Activated CD8-positive, alpha-beta memory T cell treated with anti-CD3 and anti-CD28 coated beads for 36 hours (primary cell): ENCODE results near the gene PPARA. TPM values are rescaled to one million over a fixed set of nuclear protein-coding genes. Genes with fewer than 3 reads are reported as not detected.

Source experiments
- CTCF ChIA-PET: fragments of 350-600 bp; sonication (Branson Sonifier 250); formaldehyde crosslinking; loops from one replicate; lab custom pipeline; 2021; ENCODE audit warnings: antibody characterized with exemption; lab: Charles Lee
- POLR2A ChIA-PET: fragments of 350-600 bp; sonication (Branson Sonifier 250); formaldehyde crosslinking; loops from one replicate; lab custom pipeline; 2021; ENCODE audit warnings: antibody characterized with exemption; lab: Charles Lee
- total RNA-seq, 2 experiments: library from RNA; stranded (reverse); gene quantifications; one replicate each; pipeline ENCODE4 v1.2.3, GENCODE V29; 2021

The PPARA gene
- total RNA-seq, 2 experiments from 2014 or later, result 12.1 to 12.3 TPM

DNA sequence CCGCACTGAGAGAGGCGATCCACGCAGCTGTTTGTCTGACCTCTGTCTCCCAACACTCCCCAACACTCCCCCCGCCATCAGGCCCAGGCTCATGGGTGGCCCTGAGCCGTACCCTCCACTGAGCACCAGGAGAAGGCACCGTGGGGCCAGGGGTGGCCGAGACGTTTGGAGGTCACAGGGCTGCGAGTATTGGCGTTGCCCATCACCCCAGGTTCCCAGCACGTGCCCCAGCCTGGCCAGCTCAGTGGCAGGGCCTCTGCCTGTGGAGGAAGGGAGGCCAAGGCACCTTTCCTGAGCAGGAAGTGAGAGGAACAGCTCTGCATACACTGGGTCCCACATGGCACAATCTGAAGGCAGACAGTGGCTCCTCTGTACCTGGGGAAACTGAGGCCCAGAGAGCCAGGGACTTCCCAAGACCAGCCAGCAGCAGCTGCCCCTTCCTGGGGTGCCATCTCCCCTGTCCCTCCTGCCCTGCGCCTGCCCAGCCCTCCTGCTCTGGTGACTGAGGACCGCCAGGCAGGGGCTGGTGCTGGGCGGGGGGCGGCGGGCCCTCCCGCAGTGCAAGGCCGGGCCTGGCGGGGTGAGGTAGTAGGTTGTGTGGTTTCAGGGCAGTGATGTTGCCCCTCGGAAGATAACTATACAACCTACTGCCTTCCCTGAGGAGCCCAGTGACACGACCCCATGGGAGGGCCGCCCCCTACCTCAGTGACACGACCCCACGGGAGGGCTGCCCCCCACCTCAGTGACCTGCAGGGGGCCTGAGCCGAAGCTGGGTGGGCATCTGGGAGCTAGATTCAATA lies 37.0 kb upstream of the PPARA start:
- CTCF ChIA-PET, result interaction anchor here (1.2 to 5.6 kb wide), 6 partner anchors 11 to 202 kb away, joined by 3 to 73 read pairs (median 5); no protein-coding TSS in a partner anchor
- POLR2A ChIA-PET, result interaction anchor here (0.6 kb wide), 1 partner anchor 105 kb away, joined by 3 read pairs; no protein-coding TSS in a partner anchor

DNA sequence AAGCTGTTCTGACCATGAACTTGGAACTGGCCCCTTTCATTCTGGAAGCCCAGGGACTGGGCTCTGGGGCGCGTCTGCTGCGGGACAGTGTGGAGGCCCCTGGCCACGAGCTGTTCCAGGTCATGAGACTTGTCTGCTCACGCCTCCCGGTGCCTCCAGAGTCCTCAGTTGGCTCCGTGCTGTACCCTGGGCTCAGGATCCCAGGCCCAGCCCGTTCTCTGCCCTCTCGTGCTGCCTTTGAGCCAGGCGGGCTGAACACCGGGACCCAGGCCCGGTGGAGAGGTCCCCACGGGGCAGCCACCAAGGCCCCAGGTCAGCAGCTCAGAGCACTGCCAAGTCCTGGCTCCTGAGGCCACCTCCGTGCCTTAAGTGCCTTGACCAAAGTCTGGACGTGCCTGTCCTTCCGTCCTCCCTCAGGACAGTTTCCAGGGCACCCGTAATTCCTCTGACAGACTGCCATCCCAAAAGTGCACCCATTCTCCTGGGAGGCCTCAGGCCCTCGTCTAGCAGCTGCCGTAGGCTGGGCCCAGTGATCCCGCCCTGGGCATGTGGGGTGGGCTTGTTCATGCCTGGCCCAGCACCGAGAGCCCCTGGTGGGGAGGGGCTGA lies 36.3 kb upstream of the PPARA start:
- ChIA-PET POLR2A (no interaction called here), CTCF (interaction anchor here (0.8 to 5.6 kb wide), 7 partner anchors 9 to 201 kb away, joined by 3 to 73 read pairs (median 4); no protein-coding TSS in a partner anchor)

DNA sequence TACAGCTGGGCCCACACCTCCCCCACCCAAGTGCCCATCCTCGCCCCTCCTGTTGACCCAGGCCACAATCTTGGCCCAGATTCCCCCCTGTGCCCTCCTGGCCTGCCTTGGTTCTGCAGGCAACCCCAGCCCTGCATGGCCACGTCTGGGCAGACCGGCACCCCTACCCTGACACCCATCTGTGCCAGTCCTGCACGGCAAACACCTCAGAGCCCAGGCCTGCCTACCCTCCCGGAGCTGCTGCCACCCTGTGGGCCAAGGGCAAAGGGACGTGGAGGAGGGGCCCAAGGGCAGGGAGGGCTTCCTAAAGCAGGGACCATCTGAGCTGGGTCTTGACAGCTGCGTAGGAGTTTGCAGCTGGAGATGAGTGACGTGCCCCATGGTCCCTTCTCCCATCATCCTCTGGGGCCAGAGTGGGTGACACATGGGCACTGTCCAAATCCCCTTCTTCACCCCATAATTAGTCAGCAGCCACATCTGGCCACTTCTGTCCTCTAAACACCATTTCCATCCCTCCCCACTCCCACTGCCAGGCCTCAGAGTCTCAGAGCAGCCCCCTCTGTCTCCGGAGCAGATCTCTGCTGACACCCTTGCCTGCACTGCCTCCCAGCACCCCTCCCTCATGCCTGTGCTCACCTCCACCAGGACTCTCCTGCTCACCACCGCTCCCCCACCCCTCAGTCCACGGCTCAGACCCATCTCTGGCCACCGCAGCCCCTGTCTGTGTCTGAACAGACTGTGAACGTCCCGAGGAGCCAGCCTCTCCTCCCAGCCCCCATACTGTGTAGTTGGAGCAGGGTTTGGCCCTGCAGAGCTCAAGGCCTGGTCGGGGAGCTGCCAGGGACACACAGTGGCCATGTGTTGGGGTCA lies 35.6 kb upstream of the PPARA start:
- ChIA-PET CTCF (interaction anchor here (0.8 to 5.6 kb wide), 7 partner anchors 8 to 200 kb away, joined by 3 to 73 read pairs (median 6); no protein-coding TSS in a partner anchor), POLR2A (interaction anchor here (1.0 kb wide), 1 partner anchor 109 kb away, joined by 4 read pairs; no protein-coding TSS in a partner anchor)

DNA sequence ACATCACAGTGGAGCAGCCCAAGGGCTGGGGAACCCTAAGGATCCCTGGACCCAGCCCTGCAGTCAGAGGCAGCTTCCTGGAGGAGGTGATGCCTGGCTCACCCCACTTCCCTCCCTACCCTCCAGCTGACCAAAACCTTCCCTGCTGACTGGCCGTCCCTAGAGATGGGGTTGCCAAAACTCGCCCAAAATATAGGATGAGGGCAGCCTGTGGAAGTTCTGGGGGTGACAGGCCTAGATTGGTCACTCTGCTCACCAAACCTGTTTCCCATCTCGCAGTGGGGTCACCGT lies 35.0 kb upstream of the PPARA start:
- POLR2A ChIA-PET, result interaction anchor here (1.0 kb wide), 1 partner anchor 110 kb away, joined by 4 read pairs; no protein-coding TSS in a partner anchor
- CTCF ChIA-PET, result interaction anchor here (2.1 to 5.6 kb wide), 4 partner anchors 102 to 121 kb away, joined by 4 to 73 read pairs (median 25); no protein-coding TSS in a partner anchor

DNA sequence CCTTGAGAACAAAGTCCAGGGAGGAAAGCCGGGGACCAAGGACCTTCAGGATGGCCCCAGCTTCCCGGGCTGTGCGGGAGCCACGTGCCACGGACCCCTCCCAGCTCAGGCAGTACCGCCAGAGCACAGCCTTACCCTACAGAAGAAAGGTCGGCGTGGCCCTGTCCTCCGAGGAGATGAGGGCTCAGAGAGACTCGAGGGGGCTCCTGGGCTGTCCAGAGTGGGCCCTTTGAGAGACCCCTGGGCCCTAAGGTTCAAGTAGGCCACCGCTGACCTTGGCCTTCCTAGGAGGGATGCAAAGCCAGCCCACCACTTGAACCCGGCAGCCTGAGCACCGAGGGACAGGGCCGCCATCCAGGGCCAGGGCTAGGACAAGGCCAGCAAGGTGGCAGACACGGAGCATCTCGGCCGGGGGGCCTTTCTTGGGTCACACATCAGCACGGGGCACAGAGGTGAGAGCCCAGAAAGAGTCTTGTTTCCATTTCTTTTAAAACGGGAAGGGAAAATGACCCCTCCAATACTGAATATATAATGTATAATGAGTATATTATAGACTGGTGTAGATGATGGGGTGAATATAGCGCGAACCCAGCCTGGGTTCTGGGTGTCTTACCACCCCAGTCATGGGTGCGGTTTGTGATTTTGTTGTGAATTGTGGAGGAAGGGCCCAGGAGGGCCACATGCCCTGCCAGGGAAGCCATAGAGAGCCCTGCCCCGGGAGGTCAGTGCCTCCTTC lies 34.4 kb upstream of the PPARA start:
- ChIA-PET CTCF (interaction anchor here (0.7 to 5.6 kb wide), 17 partner anchors 8 to 253 kb away, joined by 3 to 73 read pairs (median 4); no protein-coding TSS in a partner anchor), POLR2A (interaction anchor here (1.0 kb wide), 1 partner anchor 110 kb away, joined by 4 read pairs; no protein-coding TSS in a partner anchor)

DNA sequence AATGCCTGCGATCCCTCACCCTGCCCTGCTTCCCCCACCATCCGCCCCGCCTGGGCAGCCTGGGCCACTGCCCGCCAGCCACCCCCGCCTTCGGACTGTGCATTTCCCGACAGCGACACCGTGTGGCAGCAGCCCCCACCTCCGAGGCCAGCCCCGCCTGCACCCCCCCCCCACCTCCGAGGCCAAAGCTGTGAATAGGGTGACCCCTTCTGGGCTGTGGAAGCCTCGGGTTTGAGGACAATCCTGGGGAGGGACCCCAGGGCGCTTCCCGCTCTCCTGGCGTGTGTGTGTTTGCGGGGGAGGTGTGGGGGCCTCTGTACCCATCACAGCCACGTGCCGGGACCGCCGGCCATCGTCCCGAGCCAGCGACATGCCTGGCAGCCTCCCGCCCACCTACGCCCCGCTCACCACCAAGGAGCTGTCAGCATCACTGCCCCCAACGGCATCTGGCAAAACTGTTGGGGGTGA lies 33.8 kb upstream of the PPARA start:
- POLR2A ChIA-PET, result interaction anchor here (0.6 to 1.1 kb wide), 3 partner anchors 104 to 397 kb away, joined by 3 to 5 read pairs (median 4); partner anchors contain the start of gene GTSE1
- CTCF ChIA-PET, result interaction anchor here (0.6 to 5.6 kb wide), 32 partner anchors 8 to 426 kb away, joined by 3 to 73 read pairs (median 4); partner anchors contain the start of gene GTSE1

DNA sequence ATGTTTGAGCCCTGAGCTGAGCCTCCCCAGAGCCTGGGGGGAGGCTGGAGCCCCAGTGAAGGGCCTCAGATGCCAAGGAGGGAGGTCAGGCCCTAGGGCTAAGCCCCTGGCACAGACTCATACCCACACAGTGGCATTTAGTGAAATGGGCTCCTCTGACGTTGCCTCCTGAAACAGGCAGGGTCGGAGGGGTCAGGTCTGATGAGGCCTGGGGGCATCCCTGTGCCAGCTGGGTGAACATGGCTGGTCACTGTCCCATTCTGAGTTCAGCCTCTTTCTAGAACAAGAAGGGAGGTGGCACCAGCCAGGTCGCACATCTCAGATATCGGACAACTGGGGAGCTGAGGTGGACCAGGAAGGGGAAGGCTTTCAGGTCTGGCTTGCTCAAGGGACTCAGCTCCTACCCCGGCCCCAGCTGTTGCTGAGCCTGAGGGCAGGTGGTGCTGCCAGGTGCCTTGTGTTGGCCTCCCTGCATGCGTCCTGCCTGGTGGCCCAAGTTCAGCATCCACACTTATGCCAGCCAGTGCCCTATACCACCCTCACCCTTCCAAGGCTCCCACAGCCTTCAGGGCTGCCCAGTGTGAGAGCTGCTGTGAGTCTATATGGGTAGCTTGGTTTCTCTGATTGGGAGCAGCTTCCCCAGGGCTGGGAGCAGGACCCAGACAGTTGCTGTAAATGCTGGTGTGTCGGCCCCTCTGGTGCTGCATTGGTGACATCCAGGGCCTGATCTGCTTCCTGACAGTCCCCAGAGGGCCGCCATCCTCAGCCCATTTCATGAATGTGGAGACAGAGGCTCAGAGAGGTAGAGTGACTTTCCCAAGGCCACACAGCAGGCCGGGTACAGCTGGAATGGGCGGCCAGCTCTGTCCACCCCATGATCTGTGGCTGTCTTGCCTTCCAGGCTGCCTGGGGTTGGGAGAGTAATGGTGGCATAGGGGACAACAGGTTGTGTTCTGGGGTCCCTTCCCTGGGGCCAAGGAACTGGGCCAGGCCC lies 32.8 kb upstream of the PPARA start:
- ChIA-PET POLR2A (interaction anchor here (1.0 to 1.1 kb wide), 2 partner anchors 105 to 179 kb away, joined by 3 to 5 read pairs; partner anchors contain the start of gene GTSE1), CTCF (interaction anchor here (0.8 to 5.6 kb wide), 28 partner anchors 9 to 425 kb away, joined by 3 to 73 read pairs (median 4); partner anchors contain the start of gene GTSE1)

DNA sequence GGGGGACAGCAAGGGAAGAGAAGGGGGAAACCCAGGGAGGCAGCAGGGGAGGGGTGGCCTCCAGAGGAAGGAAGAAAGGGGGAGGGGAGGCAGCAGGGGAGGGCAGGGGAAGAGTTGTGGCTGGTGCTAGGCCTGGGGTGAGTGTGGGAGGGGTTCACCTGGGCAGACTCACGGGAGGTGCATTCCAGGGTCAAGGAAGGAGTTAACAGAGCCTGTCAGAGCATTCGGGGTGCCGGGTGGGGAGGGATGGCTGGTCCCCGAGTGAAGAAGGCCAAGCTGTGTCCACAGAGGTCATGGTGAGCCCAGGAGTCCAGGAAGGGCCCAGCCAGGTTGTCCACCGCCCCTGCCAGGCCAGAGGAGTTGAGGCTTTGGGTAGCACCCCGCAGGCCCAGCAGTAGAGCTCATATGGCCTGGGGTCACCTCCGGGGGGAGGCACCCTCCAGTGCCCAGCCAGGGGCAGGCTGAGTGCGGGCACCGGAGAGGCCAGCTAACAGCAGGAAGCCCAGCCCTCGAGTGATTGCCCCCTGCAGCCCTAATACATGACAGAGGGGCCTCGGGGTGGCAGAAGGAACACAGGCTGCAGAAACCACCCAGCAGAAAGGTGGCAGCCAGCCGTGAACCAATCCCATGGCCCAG lies 31.1 kb upstream of the PPARA start:
- POLR2A ChIA-PET, result no interaction called here

DNA sequence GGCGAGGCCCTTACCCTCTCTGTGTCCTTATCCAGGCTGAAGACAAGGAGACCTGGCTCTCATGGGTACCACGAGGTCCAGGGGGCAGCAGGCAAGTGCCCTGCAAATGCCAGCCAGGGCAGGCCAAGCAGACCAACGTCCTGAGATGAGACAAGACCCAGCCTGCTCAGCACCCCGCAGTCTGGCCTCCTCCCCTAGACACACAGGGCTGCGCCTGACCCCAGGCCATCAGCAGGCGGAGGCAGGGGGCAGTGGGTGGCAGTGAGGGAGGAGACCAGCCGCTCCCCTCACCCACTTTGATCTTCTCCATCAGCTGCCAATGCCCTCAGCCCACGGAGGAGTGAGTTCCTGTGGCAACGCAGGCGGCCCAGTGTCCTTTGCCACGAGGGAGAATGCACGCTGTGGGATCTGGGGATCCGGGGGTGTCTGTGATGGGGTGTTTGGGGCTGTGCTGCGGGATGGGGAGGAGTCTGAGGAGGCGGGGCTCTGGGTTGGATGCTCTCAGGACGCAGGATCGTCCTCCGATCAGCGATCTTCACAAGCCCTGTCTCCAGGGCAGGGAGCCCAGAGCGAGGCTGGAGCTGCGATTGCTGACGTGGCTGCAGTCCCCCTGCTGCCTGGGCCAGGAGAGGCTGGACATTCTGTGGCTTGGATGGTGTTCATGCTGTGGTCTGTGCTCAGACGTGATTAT lies 30.5 kb upstream of the PPARA start:
- CTCF ChIA-PET, result interaction anchor here (3.0 to 3.7 kb wide), 3 partner anchors 124 to 195 kb away, joined by 11 to 22 read pairs (median 19); no protein-coding TSS in a partner anchor
- POLR2A ChIA-PET, result no interaction called here

More for the DNA sequence above, 31.1 kb upstream of the PPARA start:
- CTCF ChIA-PET, result interaction anchor here (0.6 to 3.7 kb wide), 3 partner anchors 124 to 367 kb away, joined by 3 to 22 read pairs (median 4); no protein-coding TSS in a partner anchor

DNA sequence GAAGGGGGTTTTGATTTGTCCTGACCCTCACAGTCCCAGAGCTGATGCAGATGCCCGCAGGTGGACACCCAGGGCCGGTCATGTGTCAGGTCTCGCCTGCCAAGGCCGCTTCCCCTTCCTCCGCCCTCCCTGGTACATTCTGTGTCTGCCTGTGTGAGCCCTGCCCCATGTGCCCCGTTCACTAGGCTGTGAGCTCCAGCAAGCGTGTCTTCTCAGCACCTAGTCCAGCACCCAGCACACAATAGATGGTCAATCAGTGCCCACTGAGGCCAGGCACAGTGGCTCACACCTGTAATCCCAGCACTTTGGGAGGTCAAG lies 29.9 kb upstream of the PPARA start:
- POLR2A ChIA-PET, result no interaction called here
- CTCF ChIA-PET, result interaction anchor here (3.0 to 3.7 kb wide), 3 partner anchors 125 to 195 kb away, joined by 11 to 22 read pairs (median 19); no protein-coding TSS in a partner anchor

DNA sequence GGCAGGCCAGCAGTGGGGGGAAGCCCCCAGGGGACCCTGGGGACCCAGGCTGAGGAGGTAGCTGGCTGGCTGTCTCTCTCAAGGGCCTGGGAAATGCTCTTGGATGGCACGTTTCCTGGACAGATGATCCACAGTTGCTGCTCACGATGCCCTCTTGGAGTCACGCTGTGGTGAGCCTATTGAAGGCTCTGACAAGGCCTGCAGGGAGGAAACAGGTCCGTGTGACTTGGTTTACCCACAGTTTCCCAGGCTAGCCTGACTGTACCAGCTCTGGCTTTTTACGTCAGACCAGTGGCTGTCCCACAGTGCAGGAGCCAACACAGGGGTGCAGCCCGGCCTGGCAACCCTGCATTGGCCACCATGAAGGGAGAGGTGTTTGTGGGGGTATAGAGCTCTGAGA lies 29.2 kb upstream of the PPARA start:
- POLR2A ChIA-PET, result interaction anchor here (0.6 kb wide), 1 partner anchor 147 kb away, joined by 3 read pairs; the partner anchor contains the start of gene TTC38

DNA sequence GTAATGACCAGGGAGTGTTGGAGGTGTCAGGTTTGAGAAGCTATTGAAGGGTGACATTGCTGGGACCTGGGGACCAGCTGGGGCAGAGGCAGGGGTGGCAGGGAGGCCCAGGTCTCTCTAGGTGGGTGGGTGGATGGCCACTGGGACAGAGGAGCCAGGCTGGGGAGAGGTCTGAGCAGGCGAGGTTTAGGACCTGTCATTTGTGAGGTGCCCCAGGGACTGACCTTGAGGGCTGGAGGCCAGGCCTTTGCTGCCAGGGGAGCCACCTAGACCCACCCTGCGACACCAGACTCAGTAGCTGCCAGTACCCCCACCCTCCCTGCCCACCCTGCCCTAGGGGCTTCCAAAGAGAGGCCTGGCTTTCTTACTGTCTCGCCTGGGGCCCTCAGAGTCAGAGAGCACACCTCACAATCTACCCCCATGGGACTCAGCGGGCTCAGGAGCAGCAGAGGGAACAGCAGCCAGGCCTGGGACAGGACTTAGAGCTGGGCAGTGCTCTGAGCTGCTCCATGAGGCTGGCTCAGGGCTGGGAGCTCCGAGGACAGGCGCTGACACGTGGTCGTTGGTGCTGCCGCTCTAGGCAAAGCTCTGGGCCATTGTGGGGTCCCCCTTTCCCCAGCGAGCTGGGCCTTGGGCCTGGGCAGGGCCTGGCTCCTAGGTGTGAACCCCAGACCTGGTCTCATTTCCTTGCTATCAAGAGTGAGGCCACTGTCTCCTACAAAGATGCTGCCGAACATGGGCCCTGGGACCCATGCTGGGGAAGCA lies 28.6 kb upstream of the PPARA start:
- CTCF ChIA-PET, result interaction anchor here (0.7 to 3.7 kb wide), 20 partner anchors 10 to 218 kb away, joined by 3 to 22 read pairs (median 4); partner anchors contain the start of genes GTSE1 and TRMU
- POLR2A ChIA-PET, result interaction anchor here (0.6 kb wide), 1 partner anchor 146 kb away, joined by 3 read pairs; the partner anchor contains the start of gene TTC38

More for the DNA sequence above, 29.2 kb upstream of the PPARA start:
- CTCF ChIA-PET, result interaction anchor here (1.6 to 3.7 kb wide), 6 partner anchors 109 to 218 kb away, joined by 5 to 22 read pairs (median 10); partner anchors contain the start of gene GTSE1

DNA sequence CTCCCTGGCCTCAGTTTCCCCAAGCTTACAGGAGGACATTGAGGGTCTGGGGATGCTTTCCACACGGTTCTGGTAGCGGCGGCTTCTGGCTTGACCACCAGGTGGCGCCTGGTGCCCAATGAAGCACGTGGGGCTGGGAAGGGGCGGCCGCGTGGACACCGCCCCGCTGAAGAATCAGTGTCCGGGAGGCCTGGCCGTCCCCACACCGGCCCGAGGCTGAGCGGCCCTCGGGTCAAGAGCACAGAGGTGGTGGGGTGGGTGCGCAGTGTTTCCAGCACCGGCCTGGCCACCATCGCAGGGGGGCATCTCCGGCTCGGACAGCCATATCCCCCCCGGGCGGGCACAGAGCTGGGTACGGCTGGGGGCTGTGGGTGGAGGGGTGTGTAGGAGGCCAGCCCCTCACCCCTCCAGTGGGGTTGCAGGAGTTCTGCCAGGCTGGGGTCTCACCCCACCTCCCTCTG lies 27.8 kb upstream of the PPARA start:
- ChIA-PET CTCF (interaction anchor here (0.7 to 3.7 kb wide), 20 partner anchors 8 to 217 kb away, joined by 3 to 22 read pairs (median 4); partner anchors contain the start of genes GTSE1 and TRMU), POLR2A (interaction anchor here (1.0 kb wide), 1 partner anchor 174 kb away, joined by 3 read pairs; the partner anchor contains the start of gene GTSE1)
